Ovary (tissue), 9 donors: Measurements from ENCODE around the gene YKT6. TPM values are rescaled to one million over a fixed set of nuclear protein-coding genes. Genes with fewer than 3 reads are reported as not detected.

Experiments
- DNase-seq, 5 donors: peaks; one replicate each; pipeline ENCODE4 v3.0.0-alpha.2; 2019 to 2020
- H3K27ac ChIP-seq, 2 donors: fragments of 200-600 bp; one replicate each; pipeline versions ENCODE4 v1.5.1 to v1.8.0; 2019 to 2022
- H3K27me3 ChIP-seq: fragments of 200-600 bp; one replicate; pipeline ENCODE4 v1.8.0; 2022
- H3K36me3 ChIP-seq: fragments of 200-600 bp; sonication (generic); one replicate; pipeline ENCODE4 v1.5.1; 2019
- H3K4me1 ChIP-seq: one replicate; pipeline ENCODE4 v1.8.1; 2013; ENCODE audit warnings: mild to moderate bottlenecking, moderate library complexity; ENCODE audit not compliant: insufficient read depth
- H3K4me3 ChIP-seq: fragments of 200-600 bp; sonication (generic); one replicate; pipeline ENCODE4 v1.5.1; 2017
- H3K9me3 ChIP-seq, 2 donors: fragments of 200-600 bp in 1 of 2; sonication (generic) in 1 of 2; one replicate each; pipeline versions ENCODE4 v1.5.1 to v1.8.1; 2013 to 2019; ENCODE audit warnings: mild to moderate bottlenecking in 1 of 2, moderate library complexity in 1 of 2
- EP300 ChIP-seq: sonication (generic); formaldehyde crosslinking; IDR thresholded peaks from one replicate; pipeline ENCODE4 v1.6.1; 2017; ENCODE audit warnings: antibody characterized with exemption
- POLR2A ChIP-seq: fragments of 450-650 bp; IDR thresholded peaks from one replicate; pipeline ENCODE4 v1.6.1; 2017; ENCODE audit warnings: antibody characterized with exemption, mild to moderate bottlenecking, moderate library complexity
- WGBS, 3 donors: extraction: QIAGEN DNeasy Blood & Tissue Kit in 1 of 3; methylation state at CpG; one replicate each; pipeline versions ENCODE4 v1.1.5 to v1.1.7; 2013 to 2017; 5-methylcytosine and 5-hydroxymethylcytosine counted together
- intact Hi-C, 4 donors: fragments of 100-400 bp; cut with DNase I; formaldehyde crosslinking; loops; one replicate each; pipeline versions ENCODE4 v1.11.0 to v1.15.1; 2022 to 2023
- polyA plus RNA-seq, 2 donors: library from polyadenylated mRNA; stranded (reverse); fragments of 200-250 nt in 1 of 2; fragments of 350-450 nt in 1 of 2; fragmentation: Illumina TruSeq in 1 of 2; extraction: RNeasy Lipid Tissue Mini Kit (QIAGEN cat#74804) in 1 of 2; gene quantifications; one replicate each; pipeline ENCODE4 v1.2.3, GENCODE V29; 2013 to 2014
- total RNA-seq, 7 donors: library from RNA; depleted of rRNA in 2 of 7; stranded (reverse); fragments of >200 nt in 2 of 7; fragmentation: NEBNext Ultra II Directional in 3 of 7; extraction: Animal tissue kit (Norgen Biotek cat#: 25700) in 3 of 7; gene quantifications; one replicate each; pipeline versions ENCODE4 v1.1.0 to v1.2.4, GENCODE V29; 2016 to 2023
- TF ChIP-seq, protein P1 (sequence below), 3 donors: fragments of 450-650 bp in 2 of 3; fragments of 200-600 bp in 1 of 3; IDR thresholded peaks; one replicate each; pipeline versions ENCODE4 v1.5.1 to v1.8.0; 2016 to 2022; ENCODE audit warnings: antibody characterized with exemption in 3 of 3, mild to moderate bottlenecking in 1 of 3
- donor health status: DM: no; HTN: no; CAD: no; lungs with moderate emphysema.
- donor health status: DM: no; HTN: no; CAD: no.
- donor health status: Bipolar disorder and iron deficiency.
- donor health status: DM: yes; HTN: yes; CAD: no.
- donor health status: DM: no; HTN: no; CAD: no.
- donor health status: DM: yes; HTN: yes; CAD: no.

Gene YKT6
- total and polyA plus RNA-seq, 9 donors, result 22.2 to 68.0 (median 40.5) TPM

DNA sequence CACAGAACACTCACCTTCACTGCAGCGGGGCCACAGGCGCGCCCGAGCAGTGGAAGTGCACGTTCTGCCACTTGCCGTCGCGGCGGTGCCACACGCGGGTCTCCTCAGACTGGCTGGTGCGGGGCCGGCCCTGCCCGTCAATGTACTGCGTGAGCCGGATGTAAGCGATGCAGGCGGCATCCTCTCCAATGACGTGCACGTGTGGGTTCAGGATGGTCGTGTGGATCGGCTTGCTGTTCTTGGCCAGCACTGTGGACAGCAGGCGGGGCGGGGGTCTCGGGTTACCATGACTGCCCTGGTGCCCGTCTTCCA lies 19.2 kb downstream of the YKT6 start:
- Histone ChIP-seq H3K4me1 (no peaks in the 10 kb centered on the region), H3K27me3 (no peaks in the 10 kb centered on the region), H3K4me3 (no peak overlapping the region), H3K9me3 (no peaks in the 10 kb centered on the region), H3K27ac (no peak overlapping the region), H3K36me3 (no peaks in the 10 kb centered on the region)
- no peak for TF ChIP-seq POLR2A
- TF ChIP-seq, protein P1, sequence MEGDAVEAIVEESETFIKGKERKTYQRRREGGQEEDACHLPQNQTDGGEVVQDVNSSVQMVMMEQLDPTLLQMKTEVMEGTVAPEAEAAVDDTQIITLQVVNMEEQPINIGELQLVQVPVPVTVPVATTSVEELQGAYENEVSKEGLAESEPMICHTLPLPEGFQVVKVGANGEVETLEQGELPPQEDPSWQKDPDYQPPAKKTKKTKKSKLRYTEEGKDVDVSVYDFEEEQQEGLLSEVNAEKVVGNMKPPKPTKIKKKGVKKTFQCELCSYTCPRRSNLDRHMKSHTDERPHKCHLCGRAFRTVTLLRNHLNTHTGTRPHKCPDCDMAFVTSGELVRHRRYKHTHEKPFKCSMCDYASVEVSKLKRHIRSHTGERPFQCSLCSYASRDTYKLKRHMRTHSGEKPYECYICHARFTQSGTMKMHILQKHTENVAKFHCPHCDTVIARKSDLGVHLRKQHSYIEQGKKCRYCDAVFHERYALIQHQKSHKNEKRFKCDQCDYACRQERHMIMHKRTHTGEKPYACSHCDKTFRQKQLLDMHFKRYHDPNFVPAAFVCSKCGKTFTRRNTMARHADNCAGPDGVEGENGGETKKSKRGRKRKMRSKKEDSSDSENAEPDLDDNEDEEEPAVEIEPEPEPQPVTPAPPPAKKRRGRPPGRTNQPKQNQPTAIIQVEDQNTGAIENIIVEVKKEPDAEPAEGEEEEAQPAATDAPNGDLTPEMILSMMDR (IDR thresholded peaks at IDR 0.05), result no peak
- TF ChIP-seq EP300, result no peak
- intact Hi-C loops, result no loop called here
- DNase-seq, result no peak
- 92 to 94% (median 93%) methylated on average over 26 of the region's 26 CpGs for WGBS, 3 donors

DNA sequence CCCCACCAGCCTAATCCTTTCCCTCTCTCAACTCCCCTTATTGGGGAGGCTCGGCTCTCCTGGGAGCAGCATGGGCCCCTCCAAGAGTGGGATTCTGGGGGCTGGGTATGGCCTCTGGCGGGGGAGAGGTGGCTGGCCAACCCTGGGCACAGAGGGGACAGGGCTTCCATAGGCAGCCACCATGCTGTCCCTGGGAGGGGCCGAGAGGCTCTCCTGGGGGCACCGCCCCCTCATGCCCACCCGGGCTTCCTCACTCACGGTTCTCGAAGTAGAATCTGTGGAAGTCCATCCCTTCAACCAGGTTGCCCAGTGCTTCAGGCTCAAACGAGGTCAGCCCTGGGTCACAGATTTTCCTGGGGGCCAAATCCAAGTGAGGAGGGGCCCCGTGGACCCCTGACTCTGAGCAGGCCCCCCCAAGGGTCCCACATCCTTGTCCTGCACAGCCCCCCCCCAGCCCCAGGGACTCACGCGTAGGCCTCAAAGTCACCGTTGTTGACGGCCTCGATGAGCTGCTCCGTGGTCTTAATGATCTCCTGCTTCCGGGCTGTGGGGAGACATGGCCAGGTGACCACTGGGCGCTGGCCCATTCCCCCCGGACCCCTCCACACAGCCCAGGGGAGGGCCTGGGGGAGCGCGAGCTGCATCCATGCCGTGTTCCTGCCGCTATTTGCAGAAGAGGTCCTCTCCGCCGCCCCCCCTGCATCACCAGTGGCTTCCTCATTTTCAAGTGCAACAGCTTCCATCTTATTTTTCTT lies 19.8 kb downstream of the YKT6 start:
- TF ChIP-seq EP300 (no peak), POLR2A (no peak)
- TF ChIP-seq, protein P1 (IDR thresholded peaks at IDR 0.05), result no peak
- H3K9me3 ChIP-seq, result no peaks in the 10 kb centered on the region
- H3K36me3 ChIP-seq, result no peaks in the 10 kb centered on the region
- H3K4me3 ChIP-seq, result no peak overlapping the region
- H3K4me1 ChIP-seq, result no peaks in the 10 kb centered on the region
- no peak overlapping the region for H3K27ac ChIP-seq
- WGBS, 3 donors, result 88 to 92% (median 89%) methylated on average over 19 to 24 of the region's 24 CpGs
- H3K27me3 ChIP-seq, result no peaks in the 10 kb centered on the region
- intact Hi-C loops, result no loop called here
- DNase-seq, result peak in 1 of 5 donors; percentile 15

DNA sequence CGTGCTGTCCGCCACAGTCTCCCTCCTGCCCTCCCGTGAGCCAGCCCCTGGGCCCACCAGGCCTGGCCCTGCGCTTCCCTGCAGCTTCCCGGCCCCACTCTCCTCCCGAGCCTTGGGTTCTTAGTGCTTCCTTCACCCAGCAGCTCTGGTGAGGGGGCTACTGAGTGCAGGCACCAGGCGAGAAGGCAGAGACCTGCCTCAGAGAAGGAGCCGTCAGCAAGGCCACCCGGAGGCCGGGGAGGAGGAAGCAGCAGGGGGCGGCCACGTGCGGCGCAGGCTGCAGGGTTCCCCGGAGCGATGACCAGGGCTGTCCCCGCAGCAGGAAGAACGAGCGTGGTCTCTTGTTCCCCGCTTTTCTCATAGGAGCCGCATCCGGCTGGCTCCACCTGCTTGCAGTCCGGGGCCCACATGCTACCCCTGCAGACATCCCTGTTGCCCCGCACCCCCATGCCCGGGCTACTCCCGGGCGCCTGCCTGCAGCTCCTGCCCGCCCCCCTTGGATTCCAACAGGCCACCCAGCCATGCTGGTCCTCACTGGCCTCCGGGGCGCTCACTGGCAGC lies 20.5 kb downstream of the YKT6 start:
- TF ChIP-seq, protein P1 (IDR thresholded peaks at IDR 0.05), result no peak
- TF ChIP-seq POLR2A, result no peak
- TF ChIP-seq EP300, result no peak
- H3K4me3 ChIP-seq, result no peak overlapping the region
- H3K27me3 ChIP-seq, result no peaks in the 10 kb centered on the region
- 42 to 47% (median 47%) methylated on average over 30 of the region's 30 CpGs for WGBS, 3 donors
- intact Hi-C loops, result no loop called here
- H3K36me3 ChIP-seq, result no peaks in the 10 kb centered on the region
- DNase-seq, result peak in 1 of 5 donors; percentile 10
- H3K4me1 ChIP-seq, result no peaks in the 10 kb centered on the region
- H3K9me3 ChIP-seq, result no peaks in the 10 kb centered on the region
- H3K27ac ChIP-seq, result no peak overlapping the region

DNA sequence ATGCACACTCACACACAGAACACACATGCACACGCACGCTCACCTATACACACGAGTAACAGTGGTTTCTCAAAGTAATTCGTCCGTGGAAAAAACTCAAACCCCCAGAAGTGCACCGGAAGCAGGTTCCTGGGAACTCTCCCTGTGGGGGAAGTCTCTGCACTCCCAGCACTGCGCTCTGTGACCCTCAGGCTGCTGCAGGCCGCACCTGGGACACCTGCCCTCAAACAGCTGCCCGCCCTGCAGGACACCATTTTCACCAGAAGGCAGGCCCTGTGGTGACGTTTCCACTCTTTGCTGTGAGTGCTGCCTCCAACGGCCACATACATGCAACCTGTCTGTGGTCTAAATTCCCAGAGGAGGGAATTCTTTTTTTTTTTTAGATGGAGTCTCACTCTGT lies 21.3 kb downstream of the YKT6 start:
- Histone ChIP-seq H3K9me3 (no peaks in the 10 kb centered on the region), H3K27ac (no peak overlapping the region), H3K36me3 (no peaks in the 10 kb centered on the region), H3K4me1 (no peaks in the 10 kb centered on the region), H3K27me3 (no peaks in the 10 kb centered on the region), H3K4me3 (no peak overlapping the region)
- TF ChIP-seq POLR2A (no peak), EP300 (no peak)
- TF ChIP-seq, protein P1 (IDR thresholded peaks at IDR 0.05), result no peak
- 74 to 82% (median 81%) methylated on average over 11 of the region's 11 CpGs for WGBS, 3 donors
- intact Hi-C loops, result no loop called here
- peak in 1 of 5 donors; percentile 3 for DNase-seq
